Uterus (tissue), 4 donors: ENCODE data around the gene GALNT6. TPM values are rescaled to one million over a fixed set of nuclear protein-coding genes. Genes with fewer than 3 reads are reported as not detected.

Experiments
- DNase-seq, 2 donors: peaks; one replicate each; pipeline ENCODE4 v3.0.0-alpha.2; 2019 to 2020
- H3K27ac ChIP-seq, 2 donors: fragments of 200-600 bp; sonication (generic); 1 replicate in 1 of 2; 2 replicates in 1 of 2; pipeline ENCODE4 v1.5.1; 2016 to 2018
- H3K27me3 ChIP-seq, 2 donors: fragments of 200-600 bp; sonication (generic); one replicate each; pipeline ENCODE4 v1.5.1; 2018 to 2019; ENCODE audit warnings: control low read depth in 1 of 2
- H3K36me3 ChIP-seq, 2 donors: fragments of 200-600 bp; sonication (generic); one replicate each; pipeline ENCODE4 v1.5.1; 2019; ENCODE audit warnings: control low read depth in 1 of 2
- H3K4me1 ChIP-seq, 2 donors: fragments of 200-600 bp; sonication (generic); one replicate each; pipeline ENCODE4 v1.5.1; 2018 to 2019; ENCODE audit warnings: control low read depth in 1 of 2
- H3K4me3 ChIP-seq, 2 donors: fragments of 200-600 bp; sonication (generic); 1 replicate in 1 of 2; 2 replicates in 1 of 2; pipeline ENCODE4 v1.5.1; 2018 to 2019; ENCODE audit warnings: mild to moderate bottlenecking in 1 of 2
- H3K9me3 ChIP-seq, 2 donors: fragments of 200-600 bp; sonication (generic); one replicate each; pipeline ENCODE4 v1.5.1; 2019; ENCODE audit warnings: control low read depth in 1 of 2
- POLR2A ChIP-seq, 2 donors: fragments of 450-650 bp; IDR thresholded peaks; one replicate each; pipeline ENCODE4 v1.6.1; 2016; ENCODE audit warnings: antibody characterized with exemption in 2 of 2, mild to moderate bottlenecking in 1 of 2, moderate library complexity in 1 of 2
- intact Hi-C: fragments of 100-400 bp; cut with DNase I; formaldehyde crosslinking; loops from one replicate; pipeline ENCODE4 v1.15.1; 2023; ENCODE audit warnings: low total_unique reads
- total RNA-seq, 4 donors: library from RNA; depleted of rRNA in 3 of 4; stranded (reverse); fragments of >200 nt in 3 of 4; gene quantifications; one replicate each; pipeline versions ENCODE4 v1.1.0 to v1.2.4, GENCODE V29; 2014 to 2023
- TF ChIP-seq, protein P1 (sequence below), 4 experiments: fragments of 200-600 bp in 2 of 4; fragments of 450-650 bp in 2 of 4; sonication (generic) in 2 of 4; IDR thresholded peaks; one replicate each; pipeline ENCODE4 v1.5.1; 2016 to 2019; ENCODE audit warnings: antibody characterized with exemption in 4 of 4, mild to moderate bottlenecking in 2 of 4, moderate library complexity in 1 of 4
- donor health status: DM: yes; HTN: yes; CAD: no.

GALNT6 gene
- total RNA-seq, 4 donors from 2014 or later, result under 0.01 to 1.3 (median 0.76) TPM; not detected in 1

DNA sequence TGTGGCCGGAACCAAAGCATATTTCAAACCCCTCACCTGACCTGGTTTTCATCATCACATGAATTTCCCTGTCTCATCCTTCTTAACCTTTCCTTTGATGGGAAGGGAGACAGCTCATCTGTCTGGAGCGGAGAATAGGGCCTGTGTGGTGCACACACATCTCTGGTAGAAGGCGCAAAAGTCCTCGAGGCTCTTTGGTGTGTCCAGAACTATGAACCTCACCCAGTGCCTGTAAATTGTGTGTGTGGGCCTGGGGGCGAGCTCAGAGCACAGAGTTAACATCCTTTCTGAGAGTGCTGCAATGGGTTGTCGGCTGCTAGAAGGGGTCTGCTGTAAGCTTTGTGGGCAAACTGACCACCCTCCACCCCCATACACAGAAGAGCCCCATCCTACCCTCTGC lies 749 bp downstream of the GALNT6 start:
- Histone ChIP-seq H3K27ac (no peak overlapping the region), H3K27me3 (peaks cover 9 to 10% of the 10 kb centered on the region in 2 donors), H3K4me1 (no peaks in the 10 kb centered on the region), H3K4me3 (no peak overlapping the region), H3K9me3 (no peaks in the 10 kb centered on the region), H3K36me3 (no peaks in the 10 kb centered on the region)
- DNase-seq, result no peak
- TF ChIP-seq, protein P1, sequence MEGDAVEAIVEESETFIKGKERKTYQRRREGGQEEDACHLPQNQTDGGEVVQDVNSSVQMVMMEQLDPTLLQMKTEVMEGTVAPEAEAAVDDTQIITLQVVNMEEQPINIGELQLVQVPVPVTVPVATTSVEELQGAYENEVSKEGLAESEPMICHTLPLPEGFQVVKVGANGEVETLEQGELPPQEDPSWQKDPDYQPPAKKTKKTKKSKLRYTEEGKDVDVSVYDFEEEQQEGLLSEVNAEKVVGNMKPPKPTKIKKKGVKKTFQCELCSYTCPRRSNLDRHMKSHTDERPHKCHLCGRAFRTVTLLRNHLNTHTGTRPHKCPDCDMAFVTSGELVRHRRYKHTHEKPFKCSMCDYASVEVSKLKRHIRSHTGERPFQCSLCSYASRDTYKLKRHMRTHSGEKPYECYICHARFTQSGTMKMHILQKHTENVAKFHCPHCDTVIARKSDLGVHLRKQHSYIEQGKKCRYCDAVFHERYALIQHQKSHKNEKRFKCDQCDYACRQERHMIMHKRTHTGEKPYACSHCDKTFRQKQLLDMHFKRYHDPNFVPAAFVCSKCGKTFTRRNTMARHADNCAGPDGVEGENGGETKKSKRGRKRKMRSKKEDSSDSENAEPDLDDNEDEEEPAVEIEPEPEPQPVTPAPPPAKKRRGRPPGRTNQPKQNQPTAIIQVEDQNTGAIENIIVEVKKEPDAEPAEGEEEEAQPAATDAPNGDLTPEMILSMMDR (IDR thresholded peaks at IDR 0.05), result no peak
- TF ChIP-seq POLR2A (IDR thresholded peaks at IDR 0.05), result no peak
- intact Hi-C loops, result no loop called here

- peaks cover 9 to 10% of the 10 kb centered on the region in 2 donors for H3K27me3 ChIP-seq
- TF ChIP-seq, protein P1 (IDR thresholded peaks at IDR 0.05), result no peak
- H3K4me1 ChIP-seq, result no peaks in the 10 kb centered on the region
- DNase-seq, result no peak
- H3K27ac ChIP-seq, result no peak overlapping the region
- no peaks in the 10 kb centered on the region for H3K36me3 ChIP-seq
- intact Hi-C loops, result no loop called here
- H3K9me3 ChIP-seq, result no peaks in the 10 kb centered on the region
- no peak overlapping the region for H3K4me3 ChIP-seq
These were observed 1.8 kb downstream of the GALNT6 start for GRCh38 chr12:51389302-51389999.

GRCh38 chr12:51388846-51389245 lies 2.4 kb downstream of the GALNT6 start:
- no peak for DNase-seq
- no peaks in the 10 kb centered on the region for H3K36me3 ChIP-seq
- no peak overlapping the region for H3K4me3 ChIP-seq
- H3K27me3 ChIP-seq, result peaks cover 9 to 10% of the 10 kb centered on the region in 2 donors
- H3K4me1 ChIP-seq, result no peaks in the 10 kb centered on the region
- no peak for TF ChIP-seq POLR2A (IDR thresholded peaks at IDR 0.05)
- TF ChIP-seq, protein P1 (IDR thresholded peaks at IDR 0.05), result no peak
- H3K27ac ChIP-seq, result no peak overlapping the region
- no peaks in the 10 kb centered on the region for H3K9me3 ChIP-seq
- intact Hi-C loops, result no loop called here

- Histone ChIP-seq H3K27ac (no peak overlapping the region), H3K27me3 (peaks cover 9 to 10% of the 10 kb centered on the region in 2 donors), H3K36me3 (no peaks in the 10 kb centered on the region), H3K4me1 (no peaks in the 10 kb centered on the region), H3K9me3 (no peaks in the 10 kb centered on the region), H3K4me3 (no peak overlapping the region)
- TF ChIP-seq POLR2A (IDR thresholded peaks at IDR 0.05), result no peak
- TF ChIP-seq, protein P1 (IDR thresholded peaks at IDR 0.05), result no peak
- no peak for DNase-seq
- intact Hi-C loops, result no loop called here
These were observed 3.0 kb downstream of the GALNT6 start for GRCh38 chr12:51388069-51388799.

DNA sequence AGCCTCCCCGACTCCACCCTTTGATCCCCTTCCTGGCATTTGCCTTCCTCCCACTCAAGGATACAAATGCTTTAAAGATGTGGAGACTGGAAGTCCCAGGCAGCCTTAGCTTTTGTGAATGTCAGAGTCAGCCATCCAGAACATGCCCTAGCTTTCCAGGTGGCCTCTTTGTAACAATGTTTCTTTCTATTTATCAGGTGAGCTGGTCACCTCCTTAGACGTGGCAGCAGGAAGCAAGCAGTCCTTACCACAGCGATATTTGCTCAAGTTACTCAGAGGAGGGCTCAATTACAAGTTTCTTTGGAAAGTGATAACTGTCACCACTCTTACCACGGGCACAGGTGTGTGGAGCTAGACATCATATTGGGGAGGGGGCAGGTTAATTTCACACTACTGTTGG lies 4.9 kb downstream of the GALNT6 start:
- intact Hi-C loops, result no loop called here
- peaks cover 2 to 5% of the 10 kb centered on the region in 2 donors for H3K27me3 ChIP-seq
- H3K27ac ChIP-seq, result no peak overlapping the region
- H3K36me3 ChIP-seq, result no peaks in the 10 kb centered on the region
- H3K4me3 ChIP-seq, result no peak overlapping the region
- no peaks in the 10 kb centered on the region for H3K9me3 ChIP-seq
- TF ChIP-seq, protein P1 (IDR thresholded peaks at IDR 0.05), result no peak
- no peak for TF ChIP-seq POLR2A (IDR thresholded peaks at IDR 0.05)
- no peak for DNase-seq
- no peaks in the 10 kb centered on the region for H3K4me1 ChIP-seq
